ENCODE results near the gene USP19. TPM values are rescaled to one million over a fixed set of nuclear protein-coding genes. Genes with fewer than 3 reads are reported as not detected.

The USP19 gene
- total RNA-seq, 1 experiment from 2014 or later = 73.3 TPM

DNA sequence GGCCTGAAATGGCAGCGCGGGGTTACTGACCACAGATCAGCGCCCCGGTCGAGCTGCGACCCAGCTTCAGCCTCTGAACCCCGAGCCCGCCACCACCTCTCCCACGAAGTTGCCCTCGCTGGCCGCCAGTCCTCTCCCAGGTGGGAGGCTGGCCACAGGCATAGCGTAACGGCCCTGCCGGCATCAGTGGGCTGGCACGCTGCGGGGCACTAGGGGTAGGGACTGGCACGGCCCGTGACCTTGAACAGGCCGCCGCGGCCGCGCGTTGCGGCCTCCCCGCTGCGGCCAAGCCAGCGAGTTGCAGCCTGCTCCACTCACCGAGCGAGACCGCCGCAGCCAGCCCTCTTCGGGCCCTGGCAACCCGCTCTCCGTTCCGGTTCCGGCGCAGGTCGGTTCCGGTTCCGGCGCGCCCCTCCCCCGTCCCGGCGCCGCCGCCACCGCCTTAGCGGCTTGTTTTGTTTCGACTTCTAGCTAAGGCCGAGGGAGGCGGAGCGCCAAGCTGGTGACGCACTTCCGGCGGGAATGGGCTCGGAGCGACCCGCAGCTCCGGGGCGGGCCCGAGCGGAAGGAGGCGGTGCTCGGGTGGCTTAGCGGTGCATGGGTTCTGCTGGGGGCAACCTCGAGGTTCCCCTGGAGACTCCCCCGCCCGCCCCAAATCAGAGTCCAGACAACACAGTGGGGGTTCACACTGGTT is at the start of gene USP19 (continued):
- TF ChIP-seq, protein P1, sequence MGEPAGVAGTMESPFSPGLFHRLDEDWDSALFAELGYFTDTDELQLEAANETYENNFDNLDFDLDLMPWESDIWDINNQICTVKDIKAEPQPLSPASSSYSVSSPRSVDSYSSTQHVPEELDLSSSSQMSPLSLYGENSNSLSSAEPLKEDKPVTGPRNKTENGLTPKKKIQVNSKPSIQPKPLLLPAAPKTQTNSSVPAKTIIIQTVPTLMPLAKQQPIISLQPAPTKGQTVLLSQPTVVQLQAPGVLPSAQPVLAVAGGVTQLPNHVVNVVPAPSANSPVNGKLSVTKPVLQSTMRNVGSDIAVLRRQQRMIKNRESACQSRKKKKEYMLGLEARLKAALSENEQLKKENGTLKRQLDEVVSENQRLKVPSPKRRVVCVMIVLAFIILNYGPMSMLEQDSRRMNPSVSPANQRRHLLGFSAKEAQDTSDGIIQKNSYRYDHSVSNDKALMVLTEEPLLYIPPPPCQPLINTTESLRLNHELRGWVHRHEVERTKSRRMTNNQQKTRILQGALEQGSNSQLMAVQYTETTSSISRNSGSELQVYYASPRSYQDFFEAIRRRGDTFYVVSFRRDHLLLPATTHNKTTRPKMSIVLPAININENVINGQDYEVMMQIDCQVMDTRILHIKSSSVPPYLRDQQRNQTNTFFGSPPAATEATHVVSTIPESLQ (CRISPR knock-in tag; IDR thresholded peaks at IDR 0.05) = no peak
- TF ChIP-seq ETV6 (CRISPR knock-in tag; IDR thresholded peaks at IDR 0.05) (peak; percentile 86), ZNF423 (CRISPR knock-in tag; IDR thresholded peaks at IDR 0.05) (no peak), CBFB (CRISPR knock-in tag; IDR thresholded peaks at IDR 0.05; ENCODE audit: low read depth) (no peak; the same call in none of the 2 replicates), JUN (CRISPR knock-in tag; IDR thresholded peaks at IDR 0.05) (0 out of 2 replicates have a peak, but pooled peaks have one; percentile 10), RORB (CRISPR knock-in tag; IDR thresholded peaks at IDR 0.05) (no peak), RELA (CRISPR knock-in tag; IDR thresholded peaks at IDR 0.05; ENCODE audit: borderline replicate concordance) (no peak; the same call in none of the 2 replicates), ESRRA (CRISPR knock-in tag; IDR thresholded peaks at IDR 0.05; ENCODE audit: borderline replicate concordance) (peak; percentile 39; the same call in 1 of the 2 replicates), TCF7 (CRISPR knock-in tag; IDR thresholded peaks at IDR 0.05; ENCODE audit: low read depth) (0 out of 2 replicates have a peak, but pooled peaks have one; percentile 59), PRRX2 (CRISPR knock-in tag; IDR thresholded peaks at IDR 0.05) (no peak)
- TF ChIP-seq, protein P2, sequence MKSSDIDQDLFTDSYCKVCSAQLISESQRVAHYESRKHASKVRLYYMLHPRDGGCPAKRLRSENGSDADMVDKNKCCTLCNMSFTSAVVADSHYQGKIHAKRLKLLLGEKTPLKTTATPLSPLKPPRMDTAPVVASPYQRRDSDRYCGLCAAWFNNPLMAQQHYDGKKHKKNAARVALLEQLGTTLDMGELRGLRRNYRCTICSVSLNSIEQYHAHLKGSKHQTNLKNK (CRISPR knock-in tag; IDR thresholded peaks at IDR 0.05) = no peak
- TF ChIP-seq, protein P3, sequence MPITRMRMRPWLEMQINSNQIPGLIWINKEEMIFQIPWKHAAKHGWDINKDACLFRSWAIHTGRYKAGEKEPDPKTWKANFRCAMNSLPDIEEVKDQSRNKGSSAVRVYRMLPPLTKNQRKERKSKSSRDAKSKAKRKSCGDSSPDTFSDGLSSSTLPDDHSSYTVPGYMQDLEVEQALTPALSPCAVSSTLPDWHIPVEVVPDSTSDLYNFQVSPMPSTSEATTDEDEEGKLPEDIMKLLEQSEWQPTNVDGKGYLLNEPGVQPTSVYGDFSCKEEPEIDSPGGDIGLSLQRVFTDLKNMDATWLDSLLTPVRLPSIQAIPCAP (CRISPR knock-in tag; IDR thresholded peaks at IDR 0.05) = peak; percentile 64; the same call in 1 of the 2 replicates
- TF ChIP-seq, protein P4, sequence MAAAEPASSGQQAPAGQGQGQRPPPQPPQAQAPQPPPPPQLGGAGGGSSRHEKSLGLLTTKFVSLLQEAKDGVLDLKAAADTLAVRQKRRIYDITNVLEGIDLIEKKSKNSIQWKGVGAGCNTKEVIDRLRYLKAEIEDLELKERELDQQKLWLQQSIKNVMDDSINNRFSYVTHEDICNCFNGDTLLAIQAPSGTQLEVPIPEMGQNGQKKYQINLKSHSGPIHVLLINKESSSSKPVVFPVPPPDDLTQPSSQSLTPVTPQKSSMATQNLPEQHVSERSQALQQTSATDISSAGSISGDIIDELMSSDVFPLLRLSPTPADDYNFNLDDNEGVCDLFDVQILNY (CRISPR knock-in tag; IDR thresholded peaks at IDR 0.05) = peak; percentile 75
- TF ChIP-seq, protein P5, sequence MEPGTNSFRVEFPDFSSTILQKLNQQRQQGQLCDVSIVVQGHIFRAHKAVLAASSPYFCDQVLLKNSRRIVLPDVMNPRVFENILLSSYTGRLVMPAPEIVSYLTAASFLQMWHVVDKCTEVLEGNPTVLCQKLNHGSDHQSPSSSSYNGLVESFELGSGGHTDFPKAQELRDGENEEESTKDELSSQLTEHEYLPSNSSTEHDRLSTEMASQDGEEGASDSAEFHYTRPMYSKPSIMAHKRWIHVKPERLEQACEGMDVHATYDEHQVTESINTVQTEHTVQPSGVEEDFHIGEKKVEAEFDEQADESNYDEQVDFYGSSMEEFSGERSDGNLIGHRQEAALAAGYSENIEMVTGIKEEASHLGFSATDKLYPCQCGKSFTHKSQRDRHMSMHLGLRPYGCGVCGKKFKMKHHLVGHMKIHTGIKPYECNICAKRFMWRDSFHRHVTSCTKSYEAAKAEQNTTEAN (CRISPR knock-in tag; IDR thresholded peaks at IDR 0.05) = 0 out of 2 replicates have a peak, but pooled peaks have one; percentile 49

DNA sequence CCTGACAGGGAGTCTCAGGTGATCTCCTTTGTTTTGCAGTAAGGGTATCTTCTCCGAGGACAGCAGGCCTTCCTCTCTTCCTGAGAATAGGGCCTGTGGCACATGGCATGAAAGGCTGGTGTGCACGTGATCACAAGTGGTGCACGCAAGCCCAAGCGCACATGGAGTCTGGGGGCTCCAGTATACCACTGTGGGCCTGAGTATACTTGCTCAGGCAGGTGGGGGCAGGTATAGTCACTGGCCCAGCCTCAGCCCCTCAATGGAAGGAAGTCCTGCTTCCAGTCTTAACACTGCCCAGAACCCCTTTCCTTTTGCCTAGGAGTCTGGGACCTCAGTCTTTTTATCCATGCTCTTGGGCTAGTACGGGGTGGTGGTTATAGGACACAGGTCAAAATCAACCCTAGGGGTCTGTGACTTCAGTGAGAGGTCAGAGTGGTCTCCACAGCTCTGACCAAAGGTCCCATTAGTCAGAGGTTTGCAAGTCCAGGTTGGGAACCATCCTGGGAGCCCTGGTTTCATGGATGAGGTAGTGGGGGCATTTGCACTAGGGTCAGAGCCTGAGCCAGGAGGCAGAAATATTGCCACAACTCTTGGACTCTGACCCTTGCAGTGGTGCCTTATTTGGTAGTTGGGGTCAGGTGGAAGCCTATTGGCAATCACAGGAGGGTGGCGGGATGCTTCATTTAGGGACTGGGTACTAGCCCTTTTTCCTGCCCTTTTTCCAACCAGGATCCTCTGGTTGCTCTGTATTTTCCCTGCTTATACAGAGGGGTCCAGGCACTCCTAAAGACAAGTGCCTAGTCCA is 46.3 kb upstream of the USP19 start:
- ChIA-PET CTCF (no interaction called here), POLR2A (no interaction called here)
- peaks cover 11% of the 10 kb centered on the region for H3K36me3 Mint-ChIP-seq
- peak overlapping the region; percentile 79 for H3K4me3 Mint-ChIP-seq
- H3K4me1 Mint-ChIP-seq = peaks cover 22% of the 10 kb centered on the region
- H3K9me3 Mint-ChIP-seq = no peaks in the 10 kb centered on the region
- ATAC-seq = no peak
- DNase-seq (ENCODE audit: low spot score) = no peak
- H3K27ac Mint-ChIP-seq = no peak overlapping the region; the same call in 1 of the 2 replicates
- H3K27me3 Mint-ChIP-seq (ENCODE audit: low read depth) = peaks cover 20% of the 10 kb centered on the region
- TF ChIP-seq GABPB1 (CRISPR knock-in tag; IDR thresholded peaks at IDR 0.05) (no peak), ZNF263 (CRISPR knock-in tag; IDR thresholded peaks at IDR 0.05; ENCODE audit: low read depth) (no peak), PRRX2 (CRISPR knock-in tag; IDR thresholded peaks at IDR 0.05) (no peak), ELF4 (CRISPR knock-in tag; IDR thresholded peaks at IDR 0.05; ENCODE audit: low read depth) (no peak), TEAD1 (CRISPR knock-in tag; IDR thresholded peaks at IDR 0.05) (no peak), ETV6 (CRISPR knock-in tag; IDR thresholded peaks at IDR 0.05) (no peak), CBFB (CRISPR knock-in tag; IDR thresholded peaks at IDR 0.05; ENCODE audit: low read depth) (no peak)
- TF ChIP-seq, protein P5 (CRISPR knock-in tag; IDR thresholded peaks at IDR 0.05) = no peak
- TF ChIP-seq, protein P3 (CRISPR knock-in tag; IDR thresholded peaks at IDR 0.05) = no peak
- TF ChIP-seq, protein P2 (CRISPR knock-in tag; IDR thresholded peaks at IDR 0.05) = no peak
- TF ChIP-seq, protein P6, sequence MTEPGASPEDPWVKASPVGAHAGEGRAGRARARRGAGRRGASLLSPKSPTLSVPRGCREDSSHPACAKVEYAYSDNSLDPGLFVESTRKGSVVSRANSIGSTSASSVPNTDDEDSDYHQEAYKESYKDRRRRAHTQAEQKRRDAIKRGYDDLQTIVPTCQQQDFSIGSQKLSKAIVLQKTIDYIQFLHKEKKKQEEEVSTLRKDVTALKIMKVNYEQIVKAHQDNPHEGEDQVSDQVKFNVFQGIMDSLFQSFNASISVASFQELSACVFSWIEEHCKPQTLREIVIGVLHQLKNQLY (CRISPR knock-in tag; IDR thresholded peaks at IDR 0.05) = no peak
- TF ChIP-seq, protein P7, sequence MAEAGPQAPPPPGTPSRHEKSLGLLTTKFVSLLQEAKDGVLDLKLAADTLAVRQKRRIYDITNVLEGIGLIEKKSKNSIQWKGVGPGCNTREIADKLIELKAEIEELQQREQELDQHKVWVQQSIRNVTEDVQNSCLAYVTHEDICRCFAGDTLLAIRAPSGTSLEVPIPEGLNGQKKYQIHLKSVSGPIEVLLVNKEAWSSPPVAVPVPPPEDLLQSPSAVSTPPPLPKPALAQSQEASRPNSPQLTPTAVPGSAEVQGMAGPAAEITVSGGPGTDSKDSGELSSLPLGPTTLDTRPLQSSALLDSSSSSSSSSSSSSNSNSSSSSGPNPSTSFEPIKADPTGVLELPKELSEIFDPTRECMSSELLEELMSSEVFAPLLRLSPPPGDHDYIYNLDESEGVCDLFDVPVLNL (CRISPR knock-in tag; IDR thresholded peaks at IDR 0.05; ENCODE audit: borderline replicate concordance, low read depth) = no peak
